ENCODE data around the gene VPS8.

- no peak for TF ChIP-seq ZNF510 (tag by site-specific recombination; IDR thresholded peaks at IDR 0.05; ENCODE audit: insufficient replicate concordance)
- TF ChIP-seq ZNF138 (tag by site-specific recombination; IDR thresholded peaks at IDR 0.05; ENCODE audit: borderline replicate concordance): no peak
- TF ChIP-seq CTCF (tag by site-specific recombination; IDR thresholded peaks at IDR 0.05): no peak
- no peak for TF ChIP-seq ZNF704 (tag by site-specific recombination; IDR thresholded peaks at IDR 0.05)
- TF ChIP-seq ZNF10 (tag by site-specific recombination; IDR thresholded peaks at IDR 0.05): no peak
These were observed 169.1 kb downstream of the VPS8 start for GRCh38 chr3:184981071-184981470.

Data from HEK293 (cell line).